ENCODE results near the gene EPN3. TPM values are rescaled to one million over a fixed set of nuclear protein-coding genes. Genes with fewer than 3 reads are reported as not detected.
A peak's percentile ranks its signal among the peaks of the same experiment; 100 is the strongest.

Gene EPN3
- polyA plus RNA-seq, 1 of the 3 experiments (the other 2 are of a cell fraction) = 0.05 TPM

DNA sequence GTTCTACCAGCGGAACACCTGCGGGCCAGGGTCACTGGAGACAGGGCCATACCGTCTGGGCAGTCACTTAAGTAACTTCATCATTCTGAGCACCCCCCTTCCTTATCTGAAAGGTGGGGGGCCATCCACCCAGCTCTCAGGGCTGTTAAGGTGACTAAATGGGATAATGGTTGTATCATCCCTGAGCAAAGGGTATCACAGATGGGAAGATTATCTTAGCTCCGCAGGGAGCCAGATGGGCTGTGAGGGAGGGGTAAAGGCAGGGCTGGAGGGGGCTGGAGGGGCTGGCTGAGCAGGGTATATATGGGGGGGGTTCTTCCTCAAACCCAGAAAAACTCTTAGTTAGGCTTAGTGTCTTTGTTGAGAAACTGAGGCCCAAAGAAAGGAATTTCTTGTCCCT lies 25.1 kb downstream of the EPN3 start:
- H3K9me3 ChIP-seq = no peaks in the 10 kb centered on the region
- H3K36me3 ChIP-seq (replicated peaks in 1 of 2; ENCODE audit: control insufficient read depth in 1 of 2, insufficient read depth in 2 of 2, low read length in 1 of 2) = peaks cover 0 to 11% of the 10 kb centered on the region in 2 experiments
- TF ChIP-seq, protein P1, sequence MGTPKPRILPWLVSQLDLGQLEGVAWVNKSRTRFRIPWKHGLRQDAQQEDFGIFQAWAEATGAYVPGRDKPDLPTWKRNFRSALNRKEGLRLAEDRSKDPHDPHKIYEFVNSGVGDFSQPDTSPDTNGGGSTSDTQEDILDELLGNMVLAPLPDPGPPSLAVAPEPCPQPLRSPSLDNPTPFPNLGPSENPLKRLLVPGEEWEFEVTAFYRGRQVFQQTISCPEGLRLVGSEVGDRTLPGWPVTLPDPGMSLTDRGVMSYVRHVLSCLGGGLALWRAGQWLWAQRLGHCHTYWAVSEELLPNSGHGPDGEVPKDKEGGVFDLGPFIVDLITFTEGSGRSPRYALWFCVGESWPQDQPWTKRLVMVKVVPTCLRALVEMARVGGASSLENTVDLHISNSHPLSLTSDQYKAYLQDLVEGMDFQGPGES (IDR thresholded peaks at IDR 0.05; ENCODE audit: low read depth, low read length) = no peak
- TF ChIP-seq, protein P2, sequence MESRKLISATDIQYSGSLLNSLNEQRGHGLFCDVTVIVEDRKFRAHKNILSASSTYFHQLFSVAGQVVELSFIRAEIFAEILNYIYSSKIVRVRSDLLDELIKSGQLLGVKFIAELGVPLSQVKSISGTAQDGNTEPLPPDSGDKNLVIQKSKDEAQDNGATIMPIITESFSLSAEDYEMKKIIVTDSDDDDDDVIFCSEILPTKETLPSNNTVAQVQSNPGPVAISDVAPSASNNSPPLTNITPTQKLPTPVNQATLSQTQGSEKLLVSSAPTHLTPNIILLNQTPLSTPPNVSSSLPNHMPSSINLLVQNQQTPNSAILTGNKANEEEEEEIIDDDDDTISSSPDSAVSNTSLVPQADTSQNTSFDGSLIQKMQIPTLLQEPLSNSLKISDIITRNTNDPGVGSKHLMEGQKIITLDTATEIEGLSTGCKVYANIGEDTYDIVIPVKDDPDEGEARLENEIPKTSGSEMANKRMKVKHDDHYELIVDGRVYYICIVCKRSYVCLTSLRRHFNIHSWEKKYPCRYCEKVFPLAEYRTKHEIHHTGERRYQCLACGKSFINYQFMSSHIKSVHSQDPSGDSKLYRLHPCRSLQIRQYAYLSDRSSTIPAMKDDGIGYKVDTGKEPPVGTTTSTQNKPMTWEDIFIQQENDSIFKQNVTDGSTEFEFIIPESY (IDR thresholded peaks at IDR 0.05; ENCODE audit: borderline replicate concordance, low read depth) = no peak
- TF ChIP-seq, protein P3, sequence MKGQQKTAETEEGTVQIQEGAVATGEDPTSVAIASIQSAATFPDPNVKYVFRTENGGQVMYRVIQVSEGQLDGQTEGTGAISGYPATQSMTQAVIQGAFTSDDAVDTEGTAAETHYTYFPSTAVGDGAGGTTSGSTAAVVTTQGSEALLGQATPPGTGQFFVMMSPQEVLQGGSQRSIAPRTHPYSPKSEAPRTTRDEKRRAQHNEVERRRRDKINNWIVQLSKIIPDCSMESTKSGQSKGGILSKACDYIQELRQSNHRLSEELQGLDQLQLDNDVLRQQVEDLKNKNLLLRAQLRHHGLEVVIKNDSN (IDR thresholded peaks at IDR 0.05; ENCODE audit: borderline replicate concordance, low read depth) = no peak
- TF ChIP-seq FOXJ3 (CRISPR knock-in tag; IDR thresholded peaks at IDR 0.05) (no peak), POLR2AphosphoS5 (IDR thresholded peaks at IDR 0.05; ENCODE audit: low read depth, low read length) (no peak), GATA2 (CRISPR knock-in tag; IDR thresholded peaks at IDR 0.05) (peak; percentile 55)
- TF ChIP-seq, protein P4, sequence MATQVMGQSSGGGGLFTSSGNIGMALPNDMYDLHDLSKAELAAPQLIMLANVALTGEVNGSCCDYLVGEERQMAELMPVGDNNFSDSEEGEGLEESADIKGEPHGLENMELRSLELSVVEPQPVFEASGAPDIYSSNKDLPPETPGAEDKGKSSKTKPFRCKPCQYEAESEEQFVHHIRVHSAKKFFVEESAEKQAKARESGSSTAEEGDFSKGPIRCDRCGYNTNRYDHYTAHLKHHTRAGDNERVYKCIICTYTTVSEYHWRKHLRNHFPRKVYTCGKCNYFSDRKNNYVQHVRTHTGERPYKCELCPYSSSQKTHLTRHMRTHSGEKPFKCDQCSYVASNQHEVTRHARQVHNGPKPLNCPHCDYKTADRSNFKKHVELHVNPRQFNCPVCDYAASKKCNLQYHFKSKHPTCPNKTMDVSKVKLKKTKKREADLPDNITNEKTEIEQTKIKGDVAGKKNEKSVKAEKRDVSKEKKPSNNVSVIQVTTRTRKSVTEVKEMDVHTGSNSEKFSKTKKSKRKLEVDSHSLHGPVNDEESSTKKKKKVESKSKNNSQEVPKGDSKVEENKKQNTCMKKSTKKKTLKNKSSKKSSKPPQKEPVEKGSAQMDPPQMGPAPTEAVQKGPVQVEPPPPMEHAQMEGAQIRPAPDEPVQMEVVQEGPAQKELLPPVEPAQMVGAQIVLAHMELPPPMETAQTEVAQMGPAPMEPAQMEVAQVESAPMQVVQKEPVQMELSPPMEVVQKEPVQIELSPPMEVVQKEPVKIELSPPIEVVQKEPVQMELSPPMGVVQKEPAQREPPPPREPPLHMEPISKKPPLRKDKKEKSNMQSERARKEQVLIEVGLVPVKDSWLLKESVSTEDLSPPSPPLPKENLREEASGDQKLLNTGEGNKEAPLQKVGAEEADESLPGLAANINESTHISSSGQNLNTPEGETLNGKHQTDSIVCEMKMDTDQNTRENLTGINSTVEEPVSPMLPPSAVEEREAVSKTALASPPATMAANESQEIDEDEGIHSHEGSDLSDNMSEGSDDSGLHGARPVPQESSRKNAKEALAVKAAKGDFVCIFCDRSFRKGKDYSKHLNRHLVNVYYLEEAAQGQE (IDR thresholded peaks at IDR 0.05; ENCODE audit: low read depth, low read length) = no peak
- 92% methylated on average over 4 of the region's 4 CpGs for WGBS (ENCODE audit: low lambda C conversion rate)
- peaks cover 16% of the 10 kb centered on the region for H3K27me3 ChIP-seq (ENCODE audit: insufficient read depth)
- peaks cover 7 to 56% of the 10 kb centered on the region in 2 experiments; a peak in 3 of 4 replicates for H3K4me1 ChIP-seq (ENCODE audit: control insufficient read depth in 1 of 2, insufficient read depth in 2 of 2, low read depth in 1 of 2, low read length in 1 of 2)
- no peaks in the 10 kb centered on the region for H3K79me2 ChIP-seq (ENCODE audit: insufficient read depth)
- ChIA-PET POLR2A (interaction anchor here (0.6 to 1.4 kb wide), 3 partner anchors 45 to 167 kb away, joined by 3 to 4 read pairs (median 3); no protein-coding TSS in a partner anchor), CTCF (interaction anchor here (0.6 to 24.2 kb wide), 4 partner anchors 11 to 123 kb away, joined by 3 to 1212 read pairs (median 8); partner anchors contain the start of gene SPATA20)
- no peaks in the 10 kb centered on the region for H3K9me2 ChIP-seq
- H3K9ac ChIP-seq = no peak overlapping the region
- H3K27ac ChIP-seq (ENCODE audit: low read depth in 2 of 2, low read length in 1 of 2) = peak overlapping the region in 1 of 2 experiments; percentile 75; a peak in 2 of 4 replicates
- no peak overlapping the region for H3K4me2 ChIP-seq
- no peak overlapping the region for H3K4me3 ChIP-seq (ENCODE audit: low read depth in 2 of 2, low read length in 1 of 2)
- DNase-seq = no peak
- no peaks in the 10 kb centered on the region for H4K20me1 ChIP-seq (ENCODE audit: insufficient read depth)
- no peak overlapping the region for H2AFZ ChIP-seq (ENCODE audit: low read depth)
- peaks cover 14% of the 10 kb centered on the region for H3F3A ChIP-seq (replicated peaks; ENCODE audit: insufficient read depth)
